Measurements from ENCODE around the gene LRP4. TPM values are rescaled to one million over a fixed set of nuclear protein-coding genes. Genes with fewer than 3 reads are reported as not detected.

The LRP4 gene
- polyA plus RNA-seq, 3 donors = not detected

GRCh38 chr11:46868912-46869311 lies 49.4 kb downstream of the LRP4 start:
- Histone ChIP-seq H2AFZ (ENCODE audit: insufficient read depth, low read depth, low read length, poor library complexity, severe bottlenecking) (no peak overlapping the region), H3K9ac (ENCODE audit: insufficient read depth, low read length, poor library complexity, severe bottlenecking) (no peak overlapping the region), H3K9me3 (replicated peaks in 1 of 2; ENCODE audit: control insufficient read depth in 1 of 2, insufficient read depth in 1 of 2, low read length in 2 of 2) (no peaks in the 10 kb centered on the region), H3K36me3 (replicated peaks in 1 of 2; ENCODE audit: control insufficient read depth in 1 of 2, insufficient read depth in 2 of 2, low read length in 2 of 2) (no peaks in the 10 kb centered on the region), H4K20me1 (ENCODE audit: insufficient read depth, low read length) (no peaks in the 10 kb centered on the region), H3K4me2 (replicated peaks; ENCODE audit: extremely low read depth, low read length, poor library complexity, severe bottlenecking) (no peak overlapping the region), H3K4me3 (replicated peaks in 1 of 3; ENCODE audit: low read depth in 2 of 3, low read length in 3 of 3) (no peak overlapping the region), H3K27me3 (ENCODE audit: control insufficient read depth in 2 of 2, insufficient read depth in 2 of 2, low read length in 2 of 2) (no peaks in the 10 kb centered on the region), H3K27ac (ENCODE audit: low read depth in 1 of 2, low read length in 2 of 2) (no peak overlapping the region), H3K4me1 (ENCODE audit: control insufficient read depth in 1 of 2, insufficient read depth in 2 of 2, low read length in 2 of 2) (no peaks in the 10 kb centered on the region), H3K79me2 (ENCODE audit: insufficient read depth, low read length) (no peaks in the 10 kb centered on the region)
- Mint-ChIP-seq H3K36me3 (no peaks in the 10 kb centered on the region), H3K27ac (no peak overlapping the region), H3K27me3 (ENCODE audit: low read depth in 3 of 3) (peaks cover 2 to 4% (median 3%) of the 10 kb centered on the region in 3 donors), H3K4me1 (no peaks in the 10 kb centered on the region), H3K9me3 (no peaks in the 10 kb centered on the region), H3K4me3 (no peak overlapping the region)
- TF ChIP-seq CTCF (IDR thresholded peaks at IDR 0.05) = no peak
- 89% methylated on average over 6 of the region's 6 CpGs for WGBS (ENCODE audit: insufficient coverage)
- DNase-seq = no peak
- intact Hi-C loops (cut with micrococcal nuclease) = no loop called here

GRCh38 chr11:46865340-46865739 lies 53.0 kb downstream of the LRP4 start:
- peaks cover 5% of the 10 kb centered on the region for H3K4me1 Mint-ChIP-seq
- no peak for TF ChIP-seq CTCF (IDR thresholded peaks at IDR 0.05)
- Histone ChIP-seq H3K27me3 (ENCODE audit: control insufficient read depth in 2 of 2, insufficient read depth in 2 of 2, low read length in 2 of 2) (no peaks in the 10 kb centered on the region), H3K36me3 (replicated peaks in 1 of 2; ENCODE audit: control insufficient read depth in 1 of 2, insufficient read depth in 2 of 2, low read length in 2 of 2) (no peaks in the 10 kb centered on the region), H3K9me3 (replicated peaks in 1 of 2; ENCODE audit: control insufficient read depth in 1 of 2, insufficient read depth in 1 of 2, low read length in 2 of 2) (peaks cover 0 to 3% of the 10 kb centered on the region in 2 donors), H3K4me2 (replicated peaks; ENCODE audit: extremely low read depth, low read length, poor library complexity, severe bottlenecking) (no peak overlapping the region), H3K27ac (ENCODE audit: low read depth in 1 of 2, low read length in 2 of 2) (no peak overlapping the region), H2AFZ (ENCODE audit: insufficient read depth, low read depth, low read length, poor library complexity, severe bottlenecking) (no peak overlapping the region), H3K4me1 (ENCODE audit: control insufficient read depth in 1 of 2, insufficient read depth in 2 of 2, low read length in 2 of 2) (no peaks in the 10 kb centered on the region), H3K9ac (ENCODE audit: insufficient read depth, low read length, poor library complexity, severe bottlenecking) (no peak overlapping the region), H4K20me1 (ENCODE audit: insufficient read depth, low read length) (no peaks in the 10 kb centered on the region), H3K4me3 (replicated peaks in 1 of 3; ENCODE audit: low read depth in 2 of 3, low read length in 3 of 3) (no peak overlapping the region), H3K79me2 (ENCODE audit: insufficient read depth, low read length) (no peaks in the 10 kb centered on the region)
- H3K36me3 Mint-ChIP-seq = no peaks in the 10 kb centered on the region
- no peak overlapping the region for H3K4me3 Mint-ChIP-seq
- no peak for DNase-seq
- H3K27me3 Mint-ChIP-seq (ENCODE audit: low read depth in 3 of 3) = peaks cover 3 to 5% (median 4%) of the 10 kb centered on the region in 3 donors
- WGBS (ENCODE audit: insufficient coverage) = 100% methylated on average over 2 of the region's 2 CpGs
- intact Hi-C loops (cut with micrococcal nuclease) = no loop called here
- H3K9me3 Mint-ChIP-seq = peaks cover 0 to 4% (median 3%) of the 10 kb centered on the region in 7 donors
- no peak overlapping the region for H3K27ac Mint-ChIP-seq

Data from CD14-positive monocyte (primary cell).